ENCODE results near the gene SAMD4B.

DNA sequence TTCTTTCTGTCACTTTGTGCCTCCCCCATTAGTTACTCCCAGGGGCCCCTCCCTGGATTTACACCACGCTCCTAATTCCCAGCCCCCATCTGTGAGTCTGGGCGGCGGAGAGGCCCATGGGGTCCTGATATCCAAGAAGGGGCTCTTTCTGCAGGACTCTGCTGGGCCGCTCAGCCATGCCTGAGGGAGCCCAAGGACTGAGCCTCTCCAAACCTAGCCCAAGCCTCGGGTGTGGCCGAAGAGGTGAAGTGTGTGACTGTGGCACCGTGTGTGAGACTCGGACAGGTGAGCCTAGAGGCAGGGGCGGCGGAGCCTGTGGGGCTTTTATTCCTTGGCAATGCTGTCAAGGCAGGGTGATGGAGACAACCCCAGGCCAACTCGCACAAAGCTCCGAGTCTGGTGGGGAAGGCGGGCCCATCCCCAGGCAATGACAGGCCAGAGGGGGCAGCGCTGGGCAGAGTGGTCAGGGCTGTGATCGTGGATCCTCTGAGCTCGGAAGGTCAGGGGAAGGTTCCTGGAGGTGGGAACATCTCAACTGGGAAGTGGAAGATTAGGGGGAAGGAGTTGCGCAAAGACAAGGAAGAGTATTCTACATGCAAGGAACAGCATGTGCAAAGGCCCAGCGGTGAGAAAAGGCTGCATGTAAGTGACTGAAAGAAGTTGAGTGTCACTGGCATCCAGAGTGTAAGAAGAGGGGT, 71.8 kb downstream of the SAMD4B start:
- TF ChIP-seq, protein P1, sequence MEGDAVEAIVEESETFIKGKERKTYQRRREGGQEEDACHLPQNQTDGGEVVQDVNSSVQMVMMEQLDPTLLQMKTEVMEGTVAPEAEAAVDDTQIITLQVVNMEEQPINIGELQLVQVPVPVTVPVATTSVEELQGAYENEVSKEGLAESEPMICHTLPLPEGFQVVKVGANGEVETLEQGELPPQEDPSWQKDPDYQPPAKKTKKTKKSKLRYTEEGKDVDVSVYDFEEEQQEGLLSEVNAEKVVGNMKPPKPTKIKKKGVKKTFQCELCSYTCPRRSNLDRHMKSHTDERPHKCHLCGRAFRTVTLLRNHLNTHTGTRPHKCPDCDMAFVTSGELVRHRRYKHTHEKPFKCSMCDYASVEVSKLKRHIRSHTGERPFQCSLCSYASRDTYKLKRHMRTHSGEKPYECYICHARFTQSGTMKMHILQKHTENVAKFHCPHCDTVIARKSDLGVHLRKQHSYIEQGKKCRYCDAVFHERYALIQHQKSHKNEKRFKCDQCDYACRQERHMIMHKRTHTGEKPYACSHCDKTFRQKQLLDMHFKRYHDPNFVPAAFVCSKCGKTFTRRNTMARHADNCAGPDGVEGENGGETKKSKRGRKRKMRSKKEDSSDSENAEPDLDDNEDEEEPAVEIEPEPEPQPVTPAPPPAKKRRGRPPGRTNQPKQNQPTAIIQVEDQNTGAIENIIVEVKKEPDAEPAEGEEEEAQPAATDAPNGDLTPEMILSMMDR (IDR thresholded peaks at IDR 0.05): no peak
- TF ChIP-seq POLR2AphosphoS5 (IDR thresholded peaks at IDR 0.05) (peak in 2 of 3 donors; percentile 6 to 44), POLR2A (IDR thresholded peaks at IDR 0.05) (no peak)
